Tibial nerve (tissue), 4 donors: ENCODE data around the gene TMEM140.

Experiments used
- CTCF ChIP-seq, 5 experiments: fragments of 200-600 bp in 3 of 5; fragments of 450-650 bp in 2 of 5; sonication (generic) in 3 of 5; IDR thresholded peaks; one replicate each; pipeline ENCODE4 v1.5.1; 2016 to 2019; ENCODE audit warnings: antibody characterized with exemption in 5 of 5, mild to moderate bottlenecking in 3 of 5, moderate library complexity in 2 of 5
- EP300 ChIP-seq, 2 donors: sonication (generic); formaldehyde crosslinking; IDR thresholded peaks; one replicate each; pipeline ENCODE4 v1.6.1; 2017; ENCODE audit warnings: antibody characterized with exemption in 2 of 2, mild to moderate bottlenecking in 1 of 2

- no peak for TF ChIP-seq CTCF (IDR thresholded peaks at IDR 0.05)
- TF ChIP-seq EP300 (IDR thresholded peaks at IDR 0.05): no peak
These were observed 14.6 kb downstream of the TMEM140 start for GRCh38 chr7:135162382-135163001.
